A549 (cell line): ENCODE data around the gene BLACAT1.

ENCODE experiments used
- CBX2 ChIP-seq: fragments of 200-600 bp; sonication (generic); IDR thresholded peaks from 2 replicates; pipeline ENCODE4 v1.6.1; 2016; ENCODE audit warnings: low read depth, mild to moderate bottlenecking, borderline replicate concordance
- EP300 ChIP-seq, 2 experiments: fragments of >200 bp; sonication (Bioruptor Twin); formaldehyde crosslinking; IDR thresholded peaks; 2 replicates in 1 of 2; 3 replicates in 1 of 2; pipeline ENCODE4 v1.6.1; 2016 to 2017
- REST ChIP-seq: fragments of 200-600 bp; sonication (generic); IDR thresholded peaks from 2 replicates; pipeline ENCODE4 v1.6.1; 2016; ENCODE audit warnings: antibody characterized with exemption, mild to moderate bottlenecking, moderate library complexity
- SMC3 ChIP-seq: fragments of >200 bp; sonication (Bioruptor Twin); formaldehyde crosslinking; IDR thresholded peaks from 3 replicates; pipeline ENCODE4 v1.6.1; 2018; ENCODE audit warnings: inconsistent platforms
- TF ChIP-seq, protein P1 (sequence below): fragments of >200 bp; sonication (Bioruptor Twin); formaldehyde crosslinking; IDR thresholded peaks from 3 replicates; pipeline ENCODE4 v1.5.1; 2016

- TF ChIP-seq, protein P1, sequence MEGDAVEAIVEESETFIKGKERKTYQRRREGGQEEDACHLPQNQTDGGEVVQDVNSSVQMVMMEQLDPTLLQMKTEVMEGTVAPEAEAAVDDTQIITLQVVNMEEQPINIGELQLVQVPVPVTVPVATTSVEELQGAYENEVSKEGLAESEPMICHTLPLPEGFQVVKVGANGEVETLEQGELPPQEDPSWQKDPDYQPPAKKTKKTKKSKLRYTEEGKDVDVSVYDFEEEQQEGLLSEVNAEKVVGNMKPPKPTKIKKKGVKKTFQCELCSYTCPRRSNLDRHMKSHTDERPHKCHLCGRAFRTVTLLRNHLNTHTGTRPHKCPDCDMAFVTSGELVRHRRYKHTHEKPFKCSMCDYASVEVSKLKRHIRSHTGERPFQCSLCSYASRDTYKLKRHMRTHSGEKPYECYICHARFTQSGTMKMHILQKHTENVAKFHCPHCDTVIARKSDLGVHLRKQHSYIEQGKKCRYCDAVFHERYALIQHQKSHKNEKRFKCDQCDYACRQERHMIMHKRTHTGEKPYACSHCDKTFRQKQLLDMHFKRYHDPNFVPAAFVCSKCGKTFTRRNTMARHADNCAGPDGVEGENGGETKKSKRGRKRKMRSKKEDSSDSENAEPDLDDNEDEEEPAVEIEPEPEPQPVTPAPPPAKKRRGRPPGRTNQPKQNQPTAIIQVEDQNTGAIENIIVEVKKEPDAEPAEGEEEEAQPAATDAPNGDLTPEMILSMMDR = 0 out of 3 replicates have a peak, but pooled peaks have one; percentile 9
- TF ChIP-seq REST (no peak), SMC3 (no peak), CBX2 (no peak), EP300 (IDR thresholded peaks at IDR 0.05) (no peak)
Observed at GRCh38 chr1:205422993-205423642, 32.7 kb downstream of the BLACAT1 start.
